IMR-90 (cell line): ENCODE measurements around the gene KANSL1L. TPM values are rescaled to one million over a fixed set of nuclear protein-coding genes. Genes with fewer than 3 reads are reported as not detected.

Experiments
- ATAC-seq: fragments of 200-7000 bp; cut with Tn5 transposase; 2 replicates; pipeline ENCODE4 v1.9.1; 2020; ENCODE audit warnings: low read depth, mild to moderate bottlenecking, moderate library complexity
- BruUV-seq: library from RNA; stranded (reverse); fragments of 400-500 nt; replicated peaks from 2 replicates; lab custom pipeline; 2021; lab: Mats Ljungman, UMichigan
- CTCF ChIA-PET: fragments of 300-600 bp; formaldehyde crosslinking; extraction: SDS; loops from one replicate; lab custom pipeline; 2021; ENCODE audit warnings: antibody characterized with exemption; lab: Yijun Ruan, JAX
- POLR2A ChIA-PET: fragments of 300-600 bp; sonication (Branson Sonifier 250); formaldehyde crosslinking; loops from one replicate; lab custom pipeline; 2022; ENCODE audit warnings: antibody characterized with exemption; ENCODE audit not compliant: unreplicated experiment; lab: Charles Lee
- DNase-seq: peaks from one replicate; pipeline ENCODE4 v3.0.0; 2013
- H2AFZ ChIP-seq: replicated peaks from 2 replicates; pipeline ENCODE3; 2013; ENCODE audit warnings: low read length, mild to moderate bottlenecking; ENCODE audit not compliant: poor library complexity
- H2AK5ac ChIP-seq: 2 replicates; pipeline ENCODE4 v1.6.1; 2013; ENCODE audit warnings: low read depth, low read length, inconsistent platforms
- H2AK9ac ChIP-seq: replicated peaks from 2 replicates; pipeline ENCODE3; 2013; ENCODE audit warnings: mild to moderate bottlenecking, low read depth, low read length, moderate library complexity; ENCODE audit not compliant: poor library complexity
- H2BK120ac ChIP-seq: 2 replicates; pipeline ENCODE4 v1.6.1; 2013; ENCODE audit warnings: low read depth, low read length, inconsistent platforms
- H2BK15ac ChIP-seq: 3 replicates; pipeline ENCODE4 v1.6.1; 2013; ENCODE audit warnings: low read depth, low read length, inconsistent platforms
- H2BK20ac ChIP-seq: 2 replicates; pipeline ENCODE4 v1.6.1; 2013; ENCODE audit warnings: low read depth, mild to moderate bottlenecking, inconsistent platforms, low read length, moderate library complexity
- H2BK5ac ChIP-seq: 2 replicates; pipeline ENCODE4 v1.6.1; 2013; ENCODE audit warnings: mild to moderate bottlenecking, low read depth, low read length, inconsistent platforms; ENCODE audit not compliant: poor library complexity, severe bottlenecking
- H3K14ac ChIP-seq: replicated peaks from 2 replicates; pipeline ENCODE4 v1.6.1; 2013; ENCODE audit warnings: low read depth, low read length, inconsistent platforms
- H3K18ac ChIP-seq: 2 replicates; pipeline ENCODE4 v1.6.1; 2013; ENCODE audit warnings: low read depth, low read length, control low read depth
- H3K23ac ChIP-seq: 2 replicates; pipeline ENCODE4 v1.6.1; 2013; ENCODE audit warnings: low read depth, low read length, inconsistent platforms
- H3K27ac ChIP-seq: 2 replicates; pipeline ENCODE4 v1.5.1; 2013; ENCODE audit warnings: mild to moderate bottlenecking, control low read depth, low read length; ENCODE audit not compliant: insufficient read depth
- H3K27me3 ChIP-seq: 2 replicates; pipeline ENCODE4 v1.6.1; 2013; ENCODE audit warnings: low read length; ENCODE audit not compliant: control insufficient read depth, insufficient read depth
- H3K36me3 ChIP-seq: 2 replicates; pipeline ENCODE4 v1.6.1; 2013; ENCODE audit warnings: low read length, mixed read lengths; ENCODE audit not compliant: control insufficient read depth, insufficient read depth
- H3K4ac ChIP-seq: 2 replicates; pipeline ENCODE4 v1.6.1; 2013; ENCODE audit warnings: low read depth, low read length, inconsistent platforms
- H3K4me1 ChIP-seq: 2 replicates; pipeline ENCODE4 v1.6.1; 2013; ENCODE audit warnings: low read length, mixed read lengths; ENCODE audit not compliant: control insufficient read depth, insufficient read depth
- H3K4me2 ChIP-seq: 2 replicates; pipeline ENCODE4 v1.6.1; 2013; ENCODE audit warnings: low read depth, mild to moderate bottlenecking, control low read depth, low read length, moderate library complexity
- H3K4me3 ChIP-seq: 2 replicates; pipeline ENCODE4 v1.5.1; 2013; ENCODE audit warnings: low read depth, mild to moderate bottlenecking, control low read depth, low read length, moderate library complexity; ENCODE audit not compliant: insufficient read depth
- H3K56ac ChIP-seq: 2 replicates; pipeline ENCODE4 v1.6.1; 2013; ENCODE audit warnings: low read length, inconsistent platforms; ENCODE audit not compliant: insufficient read depth; ENCODE audit errors: extremely low read depth
- H3K79me1 ChIP-seq, 2 experiments: 2 replicates each; pipeline ENCODE4 v1.6.1; 2013; ENCODE audit warnings: low read length in 2 of 2, inconsistent platforms in 1 of 2, low read depth in 1 of 2
- H3K9ac ChIP-seq: 2 replicates; pipeline ENCODE4 v1.6.1; 2013; ENCODE audit warnings: low read depth, low read length, control low read depth
- H3K9me1 ChIP-seq: 2 replicates; pipeline ENCODE4 v1.6.1; 2013; ENCODE audit warnings: low read length, inconsistent platforms; ENCODE audit not compliant: insufficient read depth
- H3K9me3 ChIP-seq: 2 replicates; pipeline ENCODE4 v1.6.1; 2013; ENCODE audit warnings: low read length; ENCODE audit not compliant: control insufficient read depth, insufficient read depth
- H4K20me1 ChIP-seq: 2 replicates; pipeline ENCODE4 v1.6.1; 2013; ENCODE audit warnings: low read length, inconsistent platforms; ENCODE audit not compliant: insufficient read depth
- H4K5ac ChIP-seq: 2 replicates; pipeline ENCODE4 v1.6.1; 2013; ENCODE audit warnings: mild to moderate bottlenecking, low read depth, low read length, control low read depth
- H4K8ac ChIP-seq, 2 experiments: 2 replicates each; pipeline ENCODE4 v1.6.1; 2013; ENCODE audit warnings: low read depth in 2 of 2, low read length in 2 of 2, control low read depth in 1 of 2, inconsistent platforms in 1 of 2
- H4K91ac ChIP-seq: 2 replicates; pipeline ENCODE4 v1.6.1; 2013; ENCODE audit warnings: low read depth, low read length, inconsistent platforms; ENCODE audit not compliant: insufficient read depth
- MAFK ChIP-seq: IDR thresholded peaks from 2 replicates; pipeline ENCODE4 v1.6.1; 2012; ENCODE audit warnings: low read depth, low read length, improper control_type of control experiment
- MAZ ChIP-seq: IDR thresholded peaks from 2 replicates; pipeline ENCODE4 v1.6.1; 2012; ENCODE audit warnings: low read depth, mild to moderate bottlenecking, low read length, improper control_type of control experiment, moderate library complexity, borderline replicate concordance
- WGBS, 2 experiments: methylation state at CpG; one replicate each; pipeline versions ENCODE4 v1.1.5 to v1.1.7; 2013; ENCODE audit warnings: missing lambda C conversion rate in 2 of 2; ENCODE audit not compliant: insufficient read length in 1 of 2; ENCODE audit errors: extremely low coverage in 2 of 2; 5-methylcytosine and 5-hydroxymethylcytosine counted together
- dilution Hi-C: fragments of 300-500 bp; cut with HindIII; formaldehyde crosslinking; loops from one replicate; pipeline ENCODE4 v1.14.3; 2018; ENCODE audit warnings: low sequenced_read_pairs; ENCODE audit not compliant: unreplicated experiment
- in situ Hi-C: fragments of 300-500 bp; cut with MboI; formaldehyde crosslinking; loops from 3 replicates; pipeline ENCODE4 v1.14.3; 2019; ENCODE audit warnings: low sequenced_read_pairs, inconsistent platforms, mixed read lengths
- intact Hi-C: fragments of 100-400 bp; cut with micrococcal nuclease; formaldehyde crosslinking; loops from 2 replicates; pipeline ENCODE4 v1.10.0; 2022
- polyA plus RNA-seq, 3 experiments: library from polyadenylated mRNA; depleted of rRNA; stranded (reverse); fragments of >200 nt; gene quantifications; 2 replicates each; pipeline ENCODE4 v1.2.3, GENCODE V29; 2012; ENCODE audit warnings: low replicate concordance in 1 of 3
- total RNA-seq: library from RNA; depleted of rRNA; stranded (reverse); fragments of >200 nt; gene quantifications from 2 replicates; pipeline ENCODE4 v1.2.3, GENCODE V29; 2012

Gene KANSL1L
- total and polyA plus RNA-seq, 2 of the 4 experiments (the other 2 are of a cell fraction), result 3.1 to 7.2 TPM

GRCh38 chr2:210203147-210203546 lies 31.9 kb upstream of the KANSL1L start:
- Histone ChIP-seq H4K20me1 (no peaks in the 10 kb centered on the region), H3K36me3 (no peaks in the 10 kb centered on the region), H3K27me3 (peaks cover 3% of the 10 kb centered on the region), H2BK5ac (no peak overlapping the region), H3K18ac (no peak overlapping the region), H3K9me1 (no peaks in the 10 kb centered on the region), H2BK20ac (no peak overlapping the region), H3K79me1 (no peaks in the 10 kb centered on the region), H2AK9ac (no peak overlapping the region), H2BK120ac (no peak overlapping the region), H3K9ac (no peak overlapping the region), H3K4me1 (no peaks in the 10 kb centered on the region), H3K4me3 (no peak overlapping the region), H4K91ac (no peak overlapping the region), H2AK5ac (no peak overlapping the region), H3K4ac (no peak overlapping the region), H3K23ac (no peak overlapping the region), H3K27ac (no peak overlapping the region), H3K4me2 (no peak overlapping the region), H3K14ac (no peak overlapping the region), H3K9me3 (no peaks in the 10 kb centered on the region), H2BK15ac (no peak overlapping the region), H3K56ac (no peak overlapping the region), H2AFZ (no peak overlapping the region), H4K8ac (no peak overlapping the region), H4K5ac (no peak overlapping the region)
- no peak for DNase-seq
- BruUV-seq, result no TSS peak
- dilution Hi-C loops, result no loop called here
- ATAC-seq, result no peak
- POLR2A ChIA-PET, result no interaction called here
- in situ Hi-C loops, result loop anchor here (25.0 kb wide), 1 partner anchor 866 kb away; no protein-coding TSS in a partner anchor
- intact Hi-C loops, result no loop called here
- CTCF ChIA-PET, result no interaction called here
- TF ChIP-seq MAZ, result no peak
- TF ChIP-seq MAFK, result peak; percentile 97
- 100% methylated on average over 1 of the region's 1 CpG; no CpG with 5 or more reads in 1 of the 2 experiments for WGBS, 2 experiments
